Activated CD8-positive, alpha-beta memory T cell treated with anti-CD3 and anti-CD28 coated beads, Interleukin-2, amount 10 ng/mL, durations not matched to agents 7 days and 5 days (primary cell): Measurements from ENCODE around the gene AP3B2. TPM values are rescaled to one million over a fixed set of nuclear protein-coding genes. Genes with fewer than 3 reads are reported as not detected.
A peak's percentile ranks its signal among the peaks of the same experiment; 100 is the strongest.
"Not testable (repeated sequence)": the region's sequence is repeated elsewhere in the genome, so short reads cannot be mapped to it uniquely, and the experiment has no call there.

ENCODE experiments used
- ATAC-seq: fragments of 150-1000 bp; cut with Tn5 transposase; one replicate; pipeline ENCODE4 v1.10.0; 2021; ENCODE audit warnings: moderate library complexity
- CTCF ChIA-PET: fragments of 350-600 bp; sonication (Branson Sonifier 250); formaldehyde crosslinking; loops from one replicate; lab custom pipeline; 2021; ENCODE audit warnings: antibody characterized with exemption; lab: Charles Lee
- DNase-seq: peaks from one replicate; pipeline ENCODE4 v3.0.0-alpha.2; 2020
- H3K27ac Mint-ChIP-seq: one replicate; pipeline ENCODE4 v1.8.0; 2021; ENCODE audit warnings: mild to moderate bottlenecking, mixed read lengths
- H3K27me3 Mint-ChIP-seq: one replicate; pipeline ENCODE4 v1.8.0; 2021; ENCODE audit warnings: mixed read lengths
- H3K36me3 Mint-ChIP-seq: one replicate; pipeline ENCODE4 v1.8.0; 2021; ENCODE audit warnings: mild to moderate bottlenecking, mixed read lengths
- H3K4me1 Mint-ChIP-seq: one replicate; pipeline ENCODE4 v1.8.0; 2021; ENCODE audit warnings: mixed read lengths
- H3K4me3 Mint-ChIP-seq: one replicate; pipeline ENCODE4 v1.8.0; 2021; ENCODE audit warnings: mild to moderate bottlenecking, moderate library complexity, mixed read lengths
- H3K9me3 Mint-ChIP-seq: one replicate; pipeline ENCODE4 v1.8.0; 2022; ENCODE audit warnings: low read depth, mixed read lengths
- total RNA-seq, 2 experiments: library from RNA; stranded (reverse); gene quantifications; one replicate each; pipeline ENCODE4 v1.2.3, GENCODE V29; 2021

The AP3B2 gene
- total RNA-seq, 2 experiments from 2014 or later, result not detected

DNA sequence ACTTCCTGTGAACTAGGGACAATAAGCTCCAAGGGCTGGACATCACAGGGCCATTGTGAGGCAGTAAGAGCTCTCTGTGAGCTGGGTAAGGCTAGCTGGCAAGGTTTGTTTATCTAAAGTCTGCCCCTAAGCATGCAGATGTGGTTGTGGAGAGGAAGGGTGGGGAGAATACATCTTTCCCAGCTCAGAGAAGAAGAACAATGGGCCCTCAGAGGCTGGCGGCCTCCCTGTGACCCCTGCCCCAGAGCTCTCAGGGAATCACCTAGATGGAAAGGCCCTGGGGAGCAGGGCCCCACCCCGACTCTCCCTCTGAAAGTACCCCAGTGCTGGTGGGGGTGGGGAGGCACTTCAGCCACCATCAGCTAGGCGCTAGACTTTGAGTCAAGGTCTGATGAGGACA lies 4.3 kb upstream of the AP3B2 start:
- H3K4me3 Mint-ChIP-seq, result no peak overlapping the region
- H3K9me3 Mint-ChIP-seq, result no peaks in the 10 kb centered on the region
- H3K27me3 Mint-ChIP-seq, result peaks cover 10% of the 10 kb centered on the region
- H3K36me3 Mint-ChIP-seq, result no peaks in the 10 kb centered on the region
- DNase-seq (no peak), ATAC-seq (no peak)
- no peaks in the 10 kb centered on the region for H3K4me1 Mint-ChIP-seq
- CTCF ChIA-PET, result interaction anchor here (2.4 kb wide), 1 partner anchor 27 kb away, joined by 6 read pairs; no protein-coding TSS in a partner anchor
- H3K27ac Mint-ChIP-seq, result no peak overlapping the region

DNA sequence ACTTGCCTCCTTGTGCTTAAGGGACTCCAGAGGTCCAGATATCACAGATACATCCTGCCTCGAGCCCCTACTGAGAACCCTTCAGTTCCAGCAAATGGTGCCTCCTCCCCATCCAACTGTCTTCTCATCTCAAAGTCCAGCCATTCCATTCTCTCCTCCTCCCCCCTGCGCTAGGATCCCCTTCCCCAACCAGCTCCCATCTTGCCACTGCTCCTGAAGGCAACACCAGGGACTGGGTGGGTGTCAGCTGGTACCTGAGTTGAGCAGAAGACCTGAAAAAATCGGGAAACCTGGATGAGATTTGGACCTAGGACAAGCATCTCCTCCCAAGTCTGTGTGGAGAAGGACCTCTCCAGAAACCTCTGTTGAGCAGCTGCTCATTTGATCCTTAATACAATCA lies 2.4 kb upstream of the AP3B2 start:
- Mint-ChIP-seq H3K27me3 (peaks cover 10% of the 10 kb centered on the region), H3K4me3 (no peak overlapping the region)
- CTCF ChIA-PET, result no interaction called here

DNA sequence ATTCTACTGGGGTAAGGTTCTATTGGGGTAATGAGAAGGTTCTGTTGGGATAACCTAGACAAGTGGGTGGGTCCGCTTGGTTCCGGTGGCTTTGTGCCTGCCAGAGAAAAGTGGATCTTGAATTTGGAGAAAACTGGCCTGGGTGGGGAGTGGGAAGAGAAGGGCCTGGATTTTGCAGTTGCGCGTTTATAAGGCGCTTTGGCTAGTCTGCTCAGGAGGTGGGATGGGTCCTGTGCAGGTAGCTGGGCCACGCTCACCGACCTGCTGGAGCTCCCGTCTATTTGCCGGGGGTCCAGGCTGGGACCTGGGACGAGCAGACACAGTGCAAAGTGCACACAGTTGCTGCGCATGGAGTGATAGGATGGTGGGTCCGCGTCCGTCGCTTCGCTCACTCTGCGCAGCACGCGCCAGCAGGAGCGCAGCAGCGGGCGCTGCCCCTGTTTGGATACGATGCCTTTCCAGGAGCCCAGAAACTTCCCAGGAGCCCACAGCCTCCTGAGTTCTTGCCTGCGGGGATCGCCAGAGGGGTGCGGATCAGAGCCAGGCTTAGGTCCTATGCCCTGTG lies 1.3 kb upstream of the AP3B2 start:
- H3K9me3 Mint-ChIP-seq, result no peaks in the 10 kb centered on the region
- CTCF ChIA-PET, result no interaction called here
- H3K4me1 Mint-ChIP-seq, result no peaks in the 10 kb centered on the region
- no peak overlapping the region for H3K4me3 Mint-ChIP-seq
- ATAC-seq (no peak), DNase-seq (no peak)
- no peaks in the 10 kb centered on the region for H3K36me3 Mint-ChIP-seq
- peaks cover 10% of the 10 kb centered on the region for H3K27me3 Mint-ChIP-seq
- H3K27ac Mint-ChIP-seq, result no peak overlapping the region

More for the DNA sequence above, 2.4 kb upstream of the AP3B2 start:
- H3K36me3 Mint-ChIP-seq, result no peaks in the 10 kb centered on the region
- ATAC-seq, result no peak
- no peaks in the 10 kb centered on the region for H3K4me1 Mint-ChIP-seq
- H3K9me3 Mint-ChIP-seq, result no peaks in the 10 kb centered on the region
- H3K27ac Mint-ChIP-seq, result no peak overlapping the region
- DNase-seq, result no peak

DNA sequence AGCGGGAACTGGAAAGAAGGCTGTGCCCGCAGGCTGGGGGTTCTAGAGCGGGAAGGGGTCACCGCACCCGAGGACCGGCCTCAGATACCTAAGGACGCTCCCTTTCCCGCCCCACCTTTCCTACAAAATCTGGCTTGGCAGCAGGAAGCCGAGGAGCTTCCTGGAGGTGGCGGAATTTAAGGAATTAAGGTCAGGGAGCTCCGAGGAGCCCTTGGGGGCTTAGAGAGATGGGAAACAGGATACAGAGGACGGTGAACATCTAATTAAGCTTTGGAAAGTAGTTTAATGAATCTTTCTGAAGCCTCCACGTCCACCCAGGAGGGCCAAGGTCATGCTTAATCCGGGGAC lies 507 bp upstream of the AP3B2 start:
- no peak overlapping the region for H3K27ac Mint-ChIP-seq
- H3K4me1 Mint-ChIP-seq, result no peaks in the 10 kb centered on the region
- no peaks in the 10 kb centered on the region for H3K9me3 Mint-ChIP-seq
- CTCF ChIA-PET, result no interaction called here
- ATAC-seq, result no peak
- peaks cover 7% of the 10 kb centered on the region for H3K27me3 Mint-ChIP-seq
- no peaks in the 10 kb centered on the region for H3K36me3 Mint-ChIP-seq
- no peak for DNase-seq
- H3K4me3 Mint-ChIP-seq, result peak overlapping the region; percentile 6

DNA sequence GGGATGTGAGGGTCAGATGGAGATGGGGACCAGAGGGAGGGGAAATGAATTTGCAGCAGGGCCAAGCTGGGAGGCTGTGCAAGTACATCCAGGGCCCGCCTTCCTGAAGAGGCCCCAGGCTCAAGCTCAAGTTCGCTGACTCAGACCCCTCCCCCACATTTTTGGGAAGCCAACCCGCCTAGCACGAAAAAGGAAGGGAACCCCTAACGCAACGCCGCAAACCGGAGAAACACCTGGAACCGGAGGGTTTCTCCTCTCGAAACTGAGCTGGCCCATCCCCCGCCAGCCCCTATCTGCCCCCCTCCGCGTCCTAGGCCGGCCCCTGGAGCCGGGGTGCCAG lies 624 bp downstream of the AP3B2 start:
- no peak overlapping the region for H3K4me3 Mint-ChIP-seq
- no peaks in the 10 kb centered on the region for H3K9me3 Mint-ChIP-seq
- DNase-seq, result no peak
- CTCF ChIA-PET, result interaction anchor here (1.0 to 1.1 kb wide), 2 partner anchors 41 to 290 kb away, joined by 3 to 5 read pairs; no protein-coding TSS in a partner anchor
- no peaks in the 10 kb centered on the region for H3K4me1 Mint-ChIP-seq
- H3K27me3 Mint-ChIP-seq, result peaks cover 7% of the 10 kb centered on the region
- ATAC-seq, result no peak
- no peaks in the 10 kb centered on the region for H3K36me3 Mint-ChIP-seq
- no peak overlapping the region for H3K27ac Mint-ChIP-seq

DNA sequence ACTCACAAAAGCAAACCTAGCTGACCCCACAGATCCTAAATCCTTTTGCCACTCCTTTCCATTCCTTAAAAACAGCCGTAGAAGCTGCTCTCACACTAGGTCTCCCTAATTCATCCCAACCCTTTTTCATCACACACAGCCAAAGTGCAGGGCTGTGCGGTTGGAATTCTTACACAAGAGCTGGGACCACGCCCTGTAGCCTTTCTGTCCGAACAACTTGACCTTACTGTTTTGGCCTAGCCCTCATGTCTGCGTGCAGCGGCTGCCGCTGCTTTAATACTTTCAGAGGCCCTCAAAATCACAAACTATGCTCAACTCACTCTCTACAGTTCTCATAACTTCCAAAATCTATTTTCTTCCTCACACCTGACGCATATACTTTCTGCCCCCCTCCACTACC lies 3.8 kb downstream of the AP3B2 start:
- H3K27me3 Mint-ChIP-seq, H3K36me3 Mint-ChIP-seq, CTCF ChIA-PET, ATAC-seq, DNase-seq, H3K4me3 Mint-ChIP-seq, H3K4me1 Mint-ChIP-seq, H3K9me3 Mint-ChIP-seq, H3K27ac Mint-ChIP-seq: not testable (repeated sequence)

DNA sequence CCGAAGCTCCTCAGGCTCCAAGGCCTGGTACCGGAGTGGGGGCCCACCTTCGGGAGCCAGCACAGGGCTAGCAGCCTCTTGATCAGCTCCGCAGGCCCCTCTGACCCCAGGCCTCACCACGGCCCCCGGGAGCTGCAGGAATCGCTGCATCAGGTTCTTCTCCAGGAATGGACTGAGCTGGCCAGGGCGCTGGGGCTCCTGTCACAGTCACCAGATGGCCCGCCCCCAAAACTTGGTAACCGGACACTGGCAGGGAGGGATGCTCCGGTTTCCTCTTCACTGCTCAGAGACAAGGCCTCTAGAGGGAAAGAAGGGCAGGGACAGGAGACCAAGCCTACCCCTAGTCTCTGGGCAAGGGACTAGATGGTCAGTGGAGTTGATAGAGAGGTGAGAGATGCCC lies 9.9 kb downstream of the AP3B2 start:
- Mint-ChIP-seq H3K36me3 (no peaks in the 10 kb centered on the region), H3K9me3 (no peaks in the 10 kb centered on the region), H3K4me3 (no peak overlapping the region), H3K4me1 (no peaks in the 10 kb centered on the region), H3K27me3 (peaks cover 5% of the 10 kb centered on the region), H3K27ac (no peak overlapping the region)
- DNase-seq (no peak), ATAC-seq (no peak)
- CTCF ChIA-PET, result no interaction called here

DNA sequence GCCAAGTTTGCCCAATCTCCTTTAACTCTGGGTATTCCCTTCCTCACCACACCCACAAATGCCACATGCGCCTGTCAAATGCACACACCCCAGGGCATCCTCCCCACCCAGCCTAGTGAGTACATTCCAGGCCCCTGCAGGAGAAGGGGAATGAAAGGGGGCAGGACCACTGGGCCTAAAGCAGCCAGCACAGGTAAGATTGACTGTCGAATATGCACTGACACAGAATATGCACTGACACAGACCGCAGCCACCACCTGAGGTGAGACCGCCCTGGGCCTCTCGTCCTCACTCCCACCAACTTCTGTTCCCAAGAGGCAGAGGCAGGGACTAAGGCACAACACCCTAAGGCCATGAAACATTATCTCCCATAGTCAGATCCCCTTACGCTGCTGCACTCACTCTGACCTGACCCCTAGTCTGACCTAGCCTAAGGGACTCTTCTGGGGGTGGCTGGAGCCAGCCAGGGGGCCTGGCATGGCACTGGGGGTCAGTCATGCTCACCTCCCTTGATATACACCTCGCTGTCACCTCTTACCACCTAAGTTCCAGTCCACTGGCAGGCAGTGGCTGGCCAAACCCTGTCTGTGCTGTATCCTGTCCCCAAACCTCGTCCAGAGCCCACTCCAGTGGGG lies 10.8 kb downstream of the AP3B2 start:
- no peaks in the 10 kb centered on the region for H3K4me1 Mint-ChIP-seq
- H3K4me3 Mint-ChIP-seq, result no peak overlapping the region
- no peak overlapping the region for H3K27ac Mint-ChIP-seq
- DNase-seq (no peak), ATAC-seq (no peak)
- peaks cover 5% of the 10 kb centered on the region for H3K27me3 Mint-ChIP-seq
- CTCF ChIA-PET, result no interaction called here
- H3K36me3 Mint-ChIP-seq, result no peaks in the 10 kb centered on the region
- no peaks in the 10 kb centered on the region for H3K9me3 Mint-ChIP-seq

DNA sequence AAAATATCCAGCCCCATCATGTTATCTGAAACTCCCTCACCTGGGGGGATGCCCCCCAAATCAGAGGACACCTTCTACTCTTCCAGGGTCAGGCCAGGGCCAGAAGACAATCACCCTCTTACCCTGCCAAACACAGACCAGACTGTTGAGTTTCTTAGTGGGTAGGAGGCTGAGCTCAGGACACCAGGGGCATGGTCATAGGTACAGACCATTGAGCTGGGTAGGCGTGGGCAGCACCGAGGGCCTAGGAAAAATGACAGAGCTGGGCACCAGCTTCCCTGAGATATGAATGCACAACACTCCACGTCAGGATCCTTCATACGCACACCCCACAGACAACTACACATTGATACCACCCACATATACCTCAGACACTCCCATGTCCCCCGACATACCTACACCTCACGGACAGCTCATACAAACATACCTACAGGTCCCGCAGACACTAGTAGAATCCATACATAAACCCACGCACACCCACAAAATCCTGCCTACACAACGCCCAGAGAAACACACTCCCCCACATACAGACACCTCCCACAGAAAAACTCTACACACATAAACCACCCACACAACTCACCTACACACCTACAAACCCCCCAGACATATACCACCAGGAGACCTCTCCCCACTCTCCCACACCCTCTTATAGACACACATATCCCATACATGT lies 11.8 kb downstream of the AP3B2 start:
- H3K27me3 Mint-ChIP-seq, result peaks cover 5% of the 10 kb centered on the region
- DNase-seq (no peak), ATAC-seq (no peak)
- H3K4me1 Mint-ChIP-seq, result no peaks in the 10 kb centered on the region
- no peak overlapping the region for H3K27ac Mint-ChIP-seq
- H3K9me3 Mint-ChIP-seq, result no peaks in the 10 kb centered on the region
- no peak overlapping the region for H3K4me3 Mint-ChIP-seq
- H3K36me3 Mint-ChIP-seq, result no peaks in the 10 kb centered on the region
- CTCF ChIA-PET, result no interaction called here

DNA sequence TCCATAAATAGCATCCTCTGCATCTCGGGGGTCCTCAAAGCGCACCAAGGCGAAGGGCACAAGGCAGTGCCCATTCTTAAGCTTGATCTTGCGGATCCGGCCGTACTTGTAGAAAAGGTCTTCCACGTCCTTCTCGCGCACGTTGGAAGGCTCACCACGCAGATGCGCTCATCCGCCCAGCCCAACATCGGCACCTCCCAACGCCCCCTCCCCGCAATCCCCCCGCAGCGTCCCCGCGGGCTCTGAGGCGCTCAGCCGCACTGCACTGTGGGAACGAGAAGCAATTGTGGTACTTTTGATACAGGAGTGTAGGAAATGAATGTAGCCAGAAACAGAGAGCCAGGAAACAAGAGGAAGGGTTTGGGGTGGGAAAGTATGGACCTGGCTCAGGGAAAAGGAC lies 17.5 kb downstream of the AP3B2 start:
- Mint-ChIP-seq H3K27ac (no peak overlapping the region), H3K4me3 (no peak overlapping the region), H3K27me3 (no peaks in the 10 kb centered on the region), H3K9me3 (no peaks in the 10 kb centered on the region), H3K4me1 (no peaks in the 10 kb centered on the region), H3K36me3 (no peaks in the 10 kb centered on the region)
- ATAC-seq (no peak), DNase-seq (no peak)
- CTCF ChIA-PET, result no interaction called here

DNA sequence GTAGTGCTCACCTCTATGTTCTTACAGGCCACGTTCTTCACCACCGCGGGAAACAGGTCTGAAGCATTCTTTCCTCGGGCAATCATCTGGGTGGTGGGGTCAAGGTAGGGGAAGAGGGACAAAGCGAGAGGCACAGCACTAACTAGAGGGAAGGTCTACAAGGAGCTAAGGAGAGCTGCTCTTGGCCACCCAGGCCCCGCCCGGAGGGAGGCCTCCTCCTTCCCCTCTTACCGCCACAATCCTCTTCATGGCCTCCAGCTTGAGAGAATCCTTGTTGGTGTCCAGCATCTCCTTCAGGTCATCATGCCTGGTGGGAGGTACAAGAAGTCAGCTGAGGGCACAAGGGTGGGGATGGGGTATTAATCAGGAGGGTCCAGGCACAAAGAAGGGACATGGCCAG lies 20.5 kb downstream of the AP3B2 start:
- H3K36me3 Mint-ChIP-seq, result no peaks in the 10 kb centered on the region
- no peak overlapping the region for H3K27ac Mint-ChIP-seq
- CTCF ChIA-PET, result no interaction called here
- H3K27me3 Mint-ChIP-seq, result peaks cover 2% of the 10 kb centered on the region
- DNase-seq (no peak), ATAC-seq (no peak)
- H3K9me3 Mint-ChIP-seq, result no peaks in the 10 kb centered on the region
- H3K4me3 Mint-ChIP-seq, result no peak overlapping the region
- no peaks in the 10 kb centered on the region for H3K4me1 Mint-ChIP-seq

DNA sequence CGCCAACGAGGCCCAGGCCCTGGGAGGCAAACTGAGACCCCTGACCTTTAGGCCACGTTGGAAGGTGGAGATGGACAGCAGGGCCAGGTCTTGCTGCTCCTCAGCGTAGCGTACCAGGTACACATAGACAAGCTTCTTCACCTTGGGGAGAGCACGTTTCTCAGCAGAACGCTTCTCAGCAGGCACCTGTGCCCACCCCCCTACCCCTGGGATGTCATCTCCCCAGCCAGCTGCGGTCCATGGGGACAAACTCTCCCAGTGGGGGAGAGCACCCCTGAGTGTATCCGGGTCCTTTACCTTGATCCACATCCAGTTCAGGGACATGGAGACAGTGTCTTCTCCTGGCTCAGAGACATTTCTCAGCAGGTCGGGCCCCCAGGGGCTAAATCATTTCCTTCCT lies 21.0 kb downstream of the AP3B2 start:
- Mint-ChIP-seq H3K4me3 (no peak overlapping the region), H3K27me3 (peaks cover 6% of the 10 kb centered on the region)

DNA sequence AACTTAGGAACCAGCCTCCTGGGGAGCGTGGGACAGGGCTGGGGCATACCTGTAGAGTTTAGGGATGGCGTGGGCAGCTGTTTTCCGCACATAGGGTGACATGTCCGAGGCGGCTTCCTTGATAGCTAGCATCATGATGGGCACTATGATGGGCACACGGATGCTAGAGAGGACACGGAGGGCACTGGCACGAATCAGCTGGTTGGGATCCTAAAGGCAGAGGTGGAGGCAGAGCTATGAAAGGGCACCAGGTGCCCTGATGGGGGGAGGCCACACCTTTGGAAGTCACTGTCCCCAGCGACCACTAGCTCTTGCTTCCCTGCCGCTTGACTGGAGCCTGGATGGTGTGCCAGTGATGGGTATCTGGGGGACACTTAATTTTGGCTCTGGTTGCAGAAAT lies 28.3 kb downstream of the AP3B2 start:
- ATAC-seq (no peak), DNase-seq (no peak)
- H3K9me3 Mint-ChIP-seq, result no peaks in the 10 kb centered on the region
- no peaks in the 10 kb centered on the region for H3K36me3 Mint-ChIP-seq
- peak overlapping the region; percentile 73 for H3K4me3 Mint-ChIP-seq
- peaks cover 12% of the 10 kb centered on the region for H3K4me1 Mint-ChIP-seq
- no peak overlapping the region for H3K27ac Mint-ChIP-seq
- CTCF ChIA-PET, result interaction anchor here (1.2 to 1.7 kb wide), 2 partner anchors 288 to 319 kb away, joined by 3 to 5 read pairs; no protein-coding TSS in a partner anchor
- H3K27me3 Mint-ChIP-seq, result peaks cover 24% of the 10 kb centered on the region

More for the DNA sequence above, 21.0 kb downstream of the AP3B2 start:
- ATAC-seq, result no peak
- CTCF ChIA-PET, result no interaction called here
- Mint-ChIP-seq H3K4me1 (no peaks in the 10 kb centered on the region), H3K27ac (no peak overlapping the region), H3K9me3 (no peaks in the 10 kb centered on the region), H3K36me3 (no peaks in the 10 kb centered on the region)
- DNase-seq, result no peak
